Omental fat pad (tissue), 4 donors: ENCODE data around the gene UBR3. TPM values are rescaled to one million over a fixed set of nuclear protein-coding genes. Genes with fewer than 3 reads are reported as not detected.

Experiments
- ATAC-seq: fragments of 150-250 bp; one replicate; pipeline ENCODE4 v1.9.1; 2016; ENCODE audit warnings: mild to moderate bottlenecking, moderate library complexity; ENCODE audit not compliant: low FRiP score
- DNase-seq: peaks from one replicate; pipeline ENCODE4 v3.0.0-alpha.2; 2019; ENCODE audit warnings: low spot score
- total RNA-seq, 4 donors: library from RNA; depleted of rRNA; stranded (reverse); fragments of >200 nt; gene quantifications; one replicate each; pipeline ENCODE4 v1.1.0, GENCODE V29; 2016
- TF ChIP-seq, protein P1 (sequence below), 3 donors: fragments of 450-650 bp; IDR thresholded peaks; one replicate each; pipeline ENCODE4 v1.5.1; 2016 to 2017; ENCODE audit warnings: antibody characterized with exemption in 3 of 3, mild to moderate bottlenecking in 3 of 3, moderate library complexity in 2 of 3

The UBR3 gene
- total RNA-seq, 4 donors from 2014 or later = 59.2 to 90.3 (median 64.0) TPM

DNA sequence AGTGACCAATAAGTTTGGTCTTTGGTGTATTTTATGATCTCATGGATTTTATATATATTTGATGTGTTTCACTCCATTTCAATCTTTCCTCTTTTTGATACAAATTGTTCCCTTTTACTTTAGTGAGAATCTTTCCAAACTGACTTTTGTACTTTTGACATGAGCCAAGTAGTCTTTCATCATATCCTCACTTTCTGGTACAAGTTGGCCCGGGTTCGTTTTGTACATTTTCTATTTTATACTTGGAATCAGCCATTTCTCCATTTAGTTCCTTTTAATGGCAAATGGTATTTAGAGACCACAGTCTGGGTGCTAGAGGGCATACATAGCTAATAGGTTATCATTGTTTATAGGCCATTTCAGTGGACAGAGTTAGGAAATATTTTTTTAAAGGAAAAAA is 202.8 kb downstream of the UBR3 start:
- no peak for ATAC-seq
- DNase-seq = no peak
- TF ChIP-seq, protein P1, sequence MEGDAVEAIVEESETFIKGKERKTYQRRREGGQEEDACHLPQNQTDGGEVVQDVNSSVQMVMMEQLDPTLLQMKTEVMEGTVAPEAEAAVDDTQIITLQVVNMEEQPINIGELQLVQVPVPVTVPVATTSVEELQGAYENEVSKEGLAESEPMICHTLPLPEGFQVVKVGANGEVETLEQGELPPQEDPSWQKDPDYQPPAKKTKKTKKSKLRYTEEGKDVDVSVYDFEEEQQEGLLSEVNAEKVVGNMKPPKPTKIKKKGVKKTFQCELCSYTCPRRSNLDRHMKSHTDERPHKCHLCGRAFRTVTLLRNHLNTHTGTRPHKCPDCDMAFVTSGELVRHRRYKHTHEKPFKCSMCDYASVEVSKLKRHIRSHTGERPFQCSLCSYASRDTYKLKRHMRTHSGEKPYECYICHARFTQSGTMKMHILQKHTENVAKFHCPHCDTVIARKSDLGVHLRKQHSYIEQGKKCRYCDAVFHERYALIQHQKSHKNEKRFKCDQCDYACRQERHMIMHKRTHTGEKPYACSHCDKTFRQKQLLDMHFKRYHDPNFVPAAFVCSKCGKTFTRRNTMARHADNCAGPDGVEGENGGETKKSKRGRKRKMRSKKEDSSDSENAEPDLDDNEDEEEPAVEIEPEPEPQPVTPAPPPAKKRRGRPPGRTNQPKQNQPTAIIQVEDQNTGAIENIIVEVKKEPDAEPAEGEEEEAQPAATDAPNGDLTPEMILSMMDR (IDR thresholded peaks at IDR 0.05) = no peak

DNA sequence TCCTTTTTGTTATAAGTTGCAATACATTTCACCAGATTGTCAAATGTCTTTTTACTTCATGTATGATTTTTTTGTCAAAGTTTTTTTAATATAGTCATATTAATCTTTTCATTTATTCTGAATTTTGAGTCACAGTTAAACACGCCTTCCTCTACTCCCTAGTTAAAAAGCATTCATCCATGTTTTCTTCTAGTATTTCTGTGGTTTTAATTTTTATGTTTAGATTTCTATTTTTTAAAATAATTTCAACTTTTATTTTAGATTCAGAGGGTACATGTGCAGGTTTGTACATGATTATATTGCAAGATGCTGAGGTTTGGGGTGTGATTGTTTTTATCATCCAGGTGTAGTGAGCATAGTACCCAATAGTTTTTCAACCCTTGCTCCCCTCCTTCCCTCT is 204.0 kb downstream of the UBR3 start:
- TF ChIP-seq, protein P1 (IDR thresholded peaks at IDR 0.05) = no peak
- no peak for DNase-seq
- ATAC-seq = no peak

DNA sequence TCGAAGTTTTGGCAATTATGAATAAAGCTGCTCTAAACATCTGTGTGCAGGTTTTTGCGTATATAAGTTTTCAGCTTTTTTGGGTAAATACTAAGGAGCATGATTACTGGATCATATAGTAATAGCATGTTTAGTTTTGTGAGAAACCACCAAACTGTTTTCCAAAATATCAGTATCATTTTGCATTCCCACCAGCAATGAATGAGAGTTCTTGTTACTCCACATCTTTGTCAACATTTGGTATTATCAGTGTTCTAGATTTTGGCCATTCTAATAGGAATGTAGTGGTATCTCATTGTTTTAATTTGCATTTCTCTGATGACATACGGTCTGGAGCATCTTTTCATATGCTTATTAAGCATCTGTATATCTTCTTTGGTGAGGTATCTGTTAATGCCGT is 207.3 kb downstream of the UBR3 start:
- DNase-seq (no peak), ATAC-seq (no peak)
- TF ChIP-seq, protein P1 (IDR thresholded peaks at IDR 0.05) = no peak

DNA sequence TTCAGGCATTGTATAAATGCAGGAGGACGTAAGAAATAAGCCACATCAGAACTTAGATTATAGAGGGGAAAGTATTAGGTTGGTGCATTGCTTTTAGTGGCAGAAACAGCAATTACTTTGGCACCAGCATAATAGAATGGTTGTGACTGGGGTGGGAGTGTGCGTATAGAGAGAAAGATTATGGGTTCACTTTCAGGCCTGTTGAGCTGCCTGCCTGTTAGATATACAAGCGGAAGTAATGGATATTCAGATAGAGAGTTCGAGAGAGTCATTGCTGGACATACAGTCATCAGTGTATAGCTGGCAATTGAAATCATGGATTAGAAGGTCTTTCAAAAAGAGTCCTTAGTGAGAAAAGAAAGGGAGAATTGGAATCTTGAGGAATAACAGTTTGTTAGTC is 211.5 kb downstream of the UBR3 start:
- DNase-seq (no peak), ATAC-seq (no peak)
- TF ChIP-seq, protein P1 (IDR thresholded peaks at IDR 0.05) = no peak

DNA sequence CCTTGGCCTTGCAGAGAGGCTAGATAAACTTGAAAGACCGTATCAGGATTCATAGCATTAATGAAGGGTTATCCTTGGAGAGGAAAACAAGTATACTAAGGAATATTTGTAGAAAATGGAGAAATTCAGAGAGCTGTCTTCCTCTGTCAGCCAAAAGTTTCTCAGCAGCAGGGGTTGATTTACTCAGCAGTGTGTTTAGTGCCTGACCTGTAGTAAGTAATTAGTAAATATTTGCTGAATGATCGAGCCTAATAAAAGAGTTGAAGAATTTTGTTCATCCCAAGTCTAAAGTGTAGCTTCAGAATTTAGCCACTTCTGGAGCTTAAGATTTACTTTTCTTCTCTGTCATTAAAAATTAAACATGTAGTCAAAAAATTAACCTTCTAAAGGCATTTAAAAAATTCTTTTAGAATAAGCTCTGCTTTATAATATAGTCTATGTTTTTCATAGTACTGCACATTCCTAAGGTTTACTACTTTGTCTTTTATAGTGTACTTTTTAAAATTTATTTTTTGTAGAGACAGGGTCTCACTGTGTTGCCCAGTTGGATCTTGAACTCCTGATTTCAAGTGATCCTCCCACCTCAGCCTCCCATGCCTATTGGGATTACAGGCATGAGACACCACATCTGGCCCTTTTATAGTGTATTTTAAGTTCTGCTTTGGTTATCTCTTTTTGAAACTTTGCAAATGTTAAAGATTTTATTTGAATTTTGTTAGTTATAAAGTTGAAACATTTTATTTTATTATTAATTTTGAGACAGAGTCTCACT is 212.3 kb downstream of the UBR3 start:
- ATAC-seq (no peak), DNase-seq (no peak)
- TF ChIP-seq, protein P1 (IDR thresholded peaks at IDR 0.05) = no peak

DNA sequence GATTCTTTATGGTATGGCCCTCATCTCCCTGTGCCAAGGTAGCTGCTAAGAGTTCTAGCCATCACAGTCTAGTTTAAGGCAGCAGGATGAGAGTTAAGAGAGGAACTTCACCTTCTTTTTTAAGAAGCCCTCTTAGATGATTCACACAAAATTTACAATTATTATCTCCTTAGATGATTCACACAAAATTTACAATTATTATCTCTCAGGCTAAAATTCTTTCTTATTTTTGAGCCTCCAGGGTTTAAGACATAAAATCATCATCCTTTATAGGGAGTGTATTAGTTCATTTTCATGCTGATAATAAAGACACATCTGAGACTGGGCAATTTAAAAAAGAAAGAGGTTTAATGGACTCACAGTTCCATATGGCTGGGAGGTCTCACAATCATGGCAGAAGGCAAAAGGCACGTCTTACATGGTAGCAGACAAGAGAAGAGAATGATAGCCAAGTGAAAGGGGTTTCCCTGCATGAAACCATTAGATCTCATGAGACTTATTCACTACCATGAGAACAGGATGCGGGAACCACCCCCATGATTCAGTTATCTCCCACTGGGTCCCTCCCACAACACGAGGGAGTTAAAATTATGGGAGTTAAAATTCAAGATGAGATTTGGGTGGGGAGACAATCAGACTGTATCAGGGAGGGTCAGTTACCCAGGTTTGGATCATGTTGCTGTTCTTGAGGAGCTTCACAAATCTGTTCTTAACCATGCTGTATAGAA is 217.7 kb downstream of the UBR3 start:
- TF ChIP-seq, protein P1 (IDR thresholded peaks at IDR 0.05) = no peak
- DNase-seq = no peak
- no peak for ATAC-seq
